Caco-2 (cell line): ENCODE data around the gene LALBA. TPM values are rescaled to one million over a fixed set of nuclear protein-coding genes. Genes with fewer than 3 reads are reported as not detected.
A peak's percentile ranks its signal among the peaks of the same experiment; 100 is the strongest.
"Not testable (repeated sequence)": the region's sequence is repeated elsewhere in the genome, so short reads cannot be mapped to it uniquely, and the experiment has no call there.

Source experiments
- BruUV-seq: library from RNA; stranded (reverse); fragments of 400-500 nt; replicated peaks from 2 replicates; lab custom pipeline; 2021; lab: Mats Ljungman, UMichigan
- CTCF ChIA-PET: fragments of 300-600 bp; sonication (Branson Sonifier 250); formaldehyde crosslinking; loops from one replicate; lab custom pipeline; 2022; ENCODE audit warnings: antibody characterized with exemption; lab: Charles Lee
- POLR2A ChIA-PET: fragments of 300-600 bp; sonication (Branson Sonifier 250); formaldehyde crosslinking; loops from one replicate; lab custom pipeline; 2022; ENCODE audit warnings: antibody characterized with exemption; lab: Charles Lee
- DNase-seq, 2 experiments: peaks; one replicate each; pipeline versions ENCODE4 v3.0.0 to v3.0.0-alpha.2; 2020 to 2022
- H3K27me3 ChIP-seq: replicated peaks from 2 replicates; pipeline ENCODE4 v1.6.0; 2011; ENCODE audit warnings: low read length; ENCODE audit not compliant: control insufficient read depth, insufficient read depth
- H3K36me3 ChIP-seq: 2 replicates; pipeline ENCODE4 v1.5.1; 2011; ENCODE audit warnings: low read length; ENCODE audit not compliant: control insufficient read depth, insufficient read depth
- H3K4me1 ChIP-seq: fragments of 250-450 bp; sonication (Bioruptor Pico); 2 replicates; pipeline ENCODE4 v1.5.1; 2020; ENCODE audit warnings: mild to moderate bottlenecking
- H3K4me3 ChIP-seq: 2 replicates; pipeline ENCODE4 v1.5.1; 2011; ENCODE audit warnings: low read depth, mild to moderate bottlenecking, control low read depth, low read length
- H3K9me3 ChIP-seq: fragments of 250-450 bp; sonication (Bioruptor Pico); 2 replicates; pipeline ENCODE4 v1.5.1; 2020; ENCODE audit warnings: mild to moderate bottlenecking, moderate library complexity
- H3K27ac Mint-ChIP-seq: one replicate; pipeline ENCODE4 v1.8.0; 2022; ENCODE audit warnings: mixed read lengths; ENCODE audit not compliant: unreplicated experiment
- H3K27me3 Mint-ChIP-seq: one replicate; pipeline ENCODE4 v1.8.0; 2022; ENCODE audit warnings: mixed read lengths; ENCODE audit not compliant: insufficient read depth, unreplicated experiment
- H3K36me3 Mint-ChIP-seq: one replicate; pipeline ENCODE4 v1.8.0; 2022; ENCODE audit warnings: mild to moderate bottlenecking, mixed read lengths; ENCODE audit not compliant: insufficient read depth, unreplicated experiment
- H3K4me1 Mint-ChIP-seq: one replicate; pipeline ENCODE4 v1.8.0; 2022; ENCODE audit warnings: low read depth, mixed read lengths; ENCODE audit not compliant: unreplicated experiment
- H3K4me3 Mint-ChIP-seq: one replicate; pipeline ENCODE4 v1.8.0; 2022; ENCODE audit warnings: mild to moderate bottlenecking, moderate library complexity, mixed read lengths; ENCODE audit not compliant: unreplicated experiment
- H3K9me3 Mint-ChIP-seq: one replicate; pipeline ENCODE4 v1.8.0; 2022; ENCODE audit warnings: mixed read lengths; ENCODE audit not compliant: unreplicated experiment
- CTCF ChIP-seq, 2 experiments: fragments of 200-600 bp in 1 of 2; IDR thresholded peaks; 1 replicate in 1 of 2; 2 replicates in 1 of 2; pipeline versions ENCODE4 v1.5.1 to v1.8.0; 2011 to 2022; ENCODE audit warnings: antibody characterized with exemption in 1 of 2, control low read depth in 1 of 2, inconsistent platforms in 1 of 2, low read depth in 1 of 2, low read length in 1 of 2, mild to moderate bottlenecking in 1 of 2, moderate library complexity in 1 of 2; ENCODE audit not compliant: insufficient read depth in 1 of 2, severe bottlenecking in 1 of 2, unreplicated experiment in 1 of 2
- intact Hi-C: fragments of 100-400 bp; cut with micrococcal nuclease; formaldehyde crosslinking; loops from one replicate; pipeline ENCODE4 v1.10.0; 2022; ENCODE audit not compliant: unreplicated experiment
- total RNA-seq: library from RNA; stranded (reverse); gene quantifications from 2 replicates; pipeline ENCODE4 v1.2.3, GENCODE V29; 2022

The LALBA gene
- total RNA-seq, 1 experiment from 2014 or later: not detected

- H3K9me3 Mint-ChIP-seq, intact Hi-C loops, H3K36me3 ChIP-seq, POLR2A ChIA-PET, H3K4me1 ChIP-seq, H3K27me3 ChIP-seq, H3K4me3 Mint-ChIP-seq, H3K9me3 ChIP-seq, H3K4me1 Mint-ChIP-seq, H3K36me3 Mint-ChIP-seq, CTCF ChIA-PET, H3K27ac Mint-ChIP-seq, BruUV-seq, DNase-seq, H3K4me3 ChIP-seq: not testable (repeated sequence)
- H3K27me3 Mint-ChIP-seq: peaks cover 15% of the 10 kb centered on the region
Measured at GRCh38 chr12:48547012-48547411, 22.8 kb downstream of the LALBA start.

- Mint-ChIP-seq H3K27me3 (peaks cover 15% of the 10 kb centered on the region), H3K4me1 (no peaks in the 10 kb centered on the region), H3K27ac (no peak overlapping the region), H3K9me3 (no peaks in the 10 kb centered on the region), H3K4me3 (no peak overlapping the region), H3K36me3 (no peaks in the 10 kb centered on the region)
- intact Hi-C loops: no loop called here
- Histone ChIP-seq H3K36me3 (no peaks in the 10 kb centered on the region), H3K9me3 (no peaks in the 10 kb centered on the region), H3K4me1 (no peaks in the 10 kb centered on the region), H3K27me3 (no peaks in the 10 kb centered on the region), H3K4me3 (no peak overlapping the region)
- DNase-seq: no peak
- ChIA-PET CTCF (no interaction called here), POLR2A (no interaction called here)
- no TSS peak for BruUV-seq
- no peak for TF ChIP-seq CTCF (IDR thresholded peaks at IDR 0.05; ENCODE audit: insufficient read depth in 1 of 2, low read depth in 1 of 2, low read length in 1 of 2, severe bottlenecking in 1 of 2, unreplicated experiment in 1 of 2)
Measured at GRCh38 chr12:48545833-48546469, 23.9 kb downstream of the LALBA start.

GRCh38 chr12:48542300-48542928 is 27.4 kb downstream of the LALBA start:
- POLR2A ChIA-PET: no interaction called here

More at GRCh38 chr12:48542300-48542928, 27.4 kb downstream of the LALBA start:
- Histone ChIP-seq H3K4me1 (no peaks in the 10 kb centered on the region), H3K9me3 (no peaks in the 10 kb centered on the region), H3K4me3 (no peak overlapping the region), H3K36me3 (no peaks in the 10 kb centered on the region), H3K27me3 (no peaks in the 10 kb centered on the region)
- Mint-ChIP-seq H3K27me3 (peaks cover 11% of the 10 kb centered on the region), H3K36me3 (no peaks in the 10 kb centered on the region), H3K4me3 (no peak overlapping the region), H3K9me3 (no peaks in the 10 kb centered on the region), H3K4me1 (no peaks in the 10 kb centered on the region), H3K27ac (no peak overlapping the region)
- TF ChIP-seq CTCF (IDR thresholded peaks at IDR 0.05; ENCODE audit: insufficient read depth in 1 of 2, low read depth in 1 of 2, low read length in 1 of 2, severe bottlenecking in 1 of 2, unreplicated experiment in 1 of 2): peak; percentile 57 to 90
- CTCF ChIA-PET: interaction anchor here (0.7 to 5.0 kb wide), 4 partner anchors 11 to 76 kb away, joined by 3 to 93 read pairs (median 3); no protein-coding TSS in a partner anchor
- no TSS peak for BruUV-seq
- intact Hi-C loops: loop anchor here (1.0 to 2.0 kb wide), 2 partner anchors 76 to 254 kb away; no protein-coding TSS in a partner anchor
- peak; percentile 57 to 66 for DNase-seq
